ENCODE results near the gene KCNN1. TPM values are rescaled to one million over a fixed set of nuclear protein-coding genes. Genes with fewer than 3 reads are reported as not detected.

KCNN1 gene
- total RNA-seq, 2 donors from 2014 or later, result 0.33 TPM; not detected in 1

DNA sequence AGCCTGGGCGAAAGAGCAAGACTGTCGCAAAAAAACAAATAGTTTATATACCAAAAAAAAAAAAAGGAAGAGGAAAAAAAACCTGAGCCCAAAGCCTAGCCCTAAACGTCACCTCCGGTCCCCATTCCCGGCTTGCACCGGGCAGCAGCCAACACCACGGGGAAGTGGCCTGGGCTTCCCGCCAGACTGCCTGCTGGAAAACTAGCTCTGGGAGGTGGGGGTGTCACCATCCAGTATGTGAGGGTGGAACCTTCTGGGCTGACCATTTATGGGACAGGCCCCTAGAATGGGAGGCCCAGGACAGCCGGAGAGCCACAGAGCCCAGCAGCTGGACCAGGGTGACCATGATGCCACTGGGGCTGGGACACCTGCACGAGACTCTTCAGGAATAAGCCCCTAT is 82.5 kb downstream of the KCNN1 start:
- peak; percentile 96 for DNase-seq (ENCODE audit: low spot score)
- intact Hi-C loops (cut with DNase I), result no loop called here

Other genes with a start within 250 kb of the KCNN1 start
- 10 to 100 TPM; 50.8 to 57.0 TPM for gene MAP1S, start 247.6 kb upstream of the KCNN1 start, total RNA-seq
- gene FCHO1, start 215.6 kb upstream of the KCNN1 start, total RNA-seq, result 1 to 10 TPM; 2.0 to 2.1 TPM
- under 1 TPM in 1 of 2 donors, not detected in 1; 0.28 TPM for gene B3GNT3, start 172.0 kb upstream of the KCNN1 start, total RNA-seq
- gene INSL3, start 145.6 kb upstream of the KCNN1 start, total RNA-seq, result not detected
- 1 to 10 TPM; 6.6 to 8.8 TPM for gene JAK3, start 119.1 kb upstream of the KCNN1 start, total RNA-seq
- 1,000 to 10,000 TPM; 1,284 to 1,308 TPM for gene RPL18A, start 107.2 kb upstream of the KCNN1 start, total RNA-seq
- gene SLC5A5, start 95.2 kb upstream of the KCNN1 start, total RNA-seq, result not detected
- 10 to 100 TPM; 48.5 to 73.0 TPM for gene CCDC124, start 34.1 kb upstream of the KCNN1 start, total RNA-seq
- 10 to 100 TPM; 21.0 to 25.2 TPM for gene ARRDC2, start 41.1 kb downstream of the KCNN1 start, total RNA-seq
- 1 to 10 TPM; 1.7 to 2.3 TPM for gene IL12RB1, start 119.8 kb downstream of the KCNN1 start, total RNA-seq
- gene MAST3, start 130.7 kb downstream of the KCNN1 start, total RNA-seq, result 1 to 10 TPM; 5.6 to 7.1 TPM
- gene PIK3R2, start 186.1 kb downstream of the KCNN1 start, total RNA-seq, result 10 to 100 TPM; 11.5 to 13.0 TPM
- 10 to 100 TPM; 60.7 to 76.7 TPM for gene IFI30, start 206.7 kb downstream of the KCNN1 start, total RNA-seq
- 1 to 10 TPM; 6.1 to 6.6 TPM for gene MPV17L2, start 226.1 kb downstream of the KCNN1 start, total RNA-seq
- gene RAB3A, start 236.9 kb downstream of the KCNN1 start, total RNA-seq, result 1 to 10 TPM; 1.9 to 2.9 TPM